Stimulated activated CD4-positive, alpha-beta T cell treated with anti-CD3 and anti-CD28 coated beads, Interleukin-12 subunit alpha, Interleukin-12 subunit beta, amount 100 ng/mL, for 24 hours (primary cell): ENCODE data around the gene NUP153.
"Not testable (repeated sequence)": the region's sequence is repeated elsewhere in the genome, so short reads cannot be mapped to it uniquely, and the experiment has no call there.

Experiments used
- DNase-seq, 2 experiments: peaks; one replicate each; pipeline ENCODE4 v3.0.0-alpha.2; 2020; ENCODE audit warnings: low read depth in 2 of 2

NUP153 gene

DNA sequence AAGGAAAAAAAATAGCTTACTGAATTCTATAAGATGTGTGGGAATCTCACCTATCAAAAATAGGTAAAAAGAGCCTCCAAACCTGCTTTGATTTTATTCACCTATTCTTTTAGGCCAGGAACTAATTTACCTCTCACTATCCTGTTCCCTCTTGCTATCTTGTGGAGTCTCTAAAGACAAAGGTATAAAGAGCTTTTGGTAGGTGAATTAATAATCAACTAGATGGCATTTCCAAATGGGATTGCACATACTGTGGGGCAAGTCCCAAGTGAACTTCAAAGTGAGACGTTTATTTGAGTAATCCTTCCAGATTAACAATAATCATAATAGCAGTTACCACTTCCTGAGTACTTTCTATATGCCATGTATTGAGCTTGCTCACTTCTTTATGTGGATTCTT lies 103.8 kb downstream of the NUP153 start:
- DNase-seq: no peak

DNA sequence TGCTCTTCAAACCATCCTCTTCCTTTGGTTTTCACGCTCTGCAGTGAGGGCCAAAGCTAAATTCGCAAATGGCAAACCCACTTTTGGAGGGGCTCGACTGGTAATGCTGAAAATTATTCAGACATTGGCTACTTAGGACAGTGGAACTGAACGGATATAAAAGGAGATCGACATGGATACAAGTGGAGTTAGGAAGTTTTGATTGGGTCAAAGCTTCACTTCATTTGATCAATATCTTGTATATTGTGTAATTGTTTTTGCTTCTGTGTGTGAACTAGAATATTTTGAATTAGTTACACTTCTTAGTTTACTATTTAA lies 105.4 kb downstream of the NUP153 start:
- no peak for DNase-seq

DNA sequence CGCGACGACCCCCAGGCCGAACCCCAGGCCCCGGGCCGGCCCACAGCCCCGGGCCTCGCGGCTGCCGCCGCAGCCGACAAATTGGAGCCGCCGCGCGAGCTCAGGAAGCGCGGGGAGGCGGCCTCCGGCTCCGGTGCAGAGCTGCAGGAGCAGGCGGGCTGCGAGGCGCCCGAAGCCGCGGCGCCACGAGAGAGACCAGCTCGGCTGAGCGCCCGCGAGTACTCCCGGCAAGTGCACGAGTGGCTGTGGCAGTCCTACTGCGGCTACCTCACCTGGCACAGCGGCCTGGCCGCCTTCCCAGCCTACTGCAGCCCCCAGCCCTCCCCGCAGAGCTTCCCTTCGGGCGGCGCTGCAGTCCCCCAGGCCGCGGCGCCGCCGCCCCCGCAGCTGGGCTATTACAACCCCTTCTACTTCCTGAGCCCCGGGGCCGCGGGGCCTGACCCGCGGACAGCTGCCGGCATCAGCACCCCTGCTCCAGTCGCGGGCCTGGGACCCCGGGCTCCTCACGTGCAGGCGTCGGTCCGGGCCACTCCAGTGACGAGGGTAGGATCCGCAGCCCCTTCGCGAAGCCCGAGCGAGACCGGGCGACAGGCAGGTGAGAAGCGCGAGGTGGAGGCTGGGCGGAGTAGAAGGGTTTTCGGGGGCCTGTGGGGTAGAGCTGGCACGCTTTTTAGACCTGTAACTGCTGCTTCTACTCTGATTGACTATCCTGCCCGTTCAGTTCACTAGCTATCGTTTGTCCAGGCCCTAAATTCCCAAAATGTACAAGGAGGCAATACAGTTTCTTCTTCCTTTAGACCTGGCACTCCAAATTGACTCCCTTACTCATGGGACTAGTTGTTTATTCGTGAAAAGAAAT lies 106.0 kb downstream of the NUP153 start:
- peak in 1 of 2 experiments; percentile 20 for DNase-seq

DNA sequence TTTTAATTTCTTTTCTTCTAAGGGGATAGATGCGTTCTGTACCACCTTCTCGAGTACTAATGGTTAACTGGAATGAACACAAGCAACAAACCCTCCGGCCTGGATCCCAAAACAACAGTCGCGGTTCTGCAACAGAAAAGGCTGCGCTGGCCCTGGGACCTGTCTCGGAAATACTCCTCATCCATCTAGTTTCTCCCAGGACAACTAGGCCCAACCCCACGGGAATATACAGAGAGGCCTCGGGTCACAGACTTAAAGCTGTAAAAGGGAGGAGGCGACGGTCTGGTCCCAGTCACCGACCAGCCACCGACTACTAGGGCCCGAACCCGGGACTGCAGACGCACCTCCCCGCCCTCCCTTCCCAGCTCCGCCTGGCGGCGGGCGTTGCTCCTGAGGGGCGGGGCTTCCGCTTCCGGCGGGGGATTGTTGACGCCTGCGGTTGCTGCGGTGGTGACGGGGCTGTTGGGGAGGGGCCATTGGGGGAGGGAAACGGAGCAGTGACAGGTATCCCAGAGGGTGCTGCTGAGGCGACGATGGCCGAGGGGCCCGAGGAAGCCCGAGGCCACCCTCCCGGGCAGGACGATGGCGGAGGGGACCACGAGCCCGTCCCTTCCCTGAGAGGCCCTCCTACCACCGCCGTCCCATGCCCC lies 106.7 kb downstream of the NUP153 start, which contains the start of gene FAM8A1:
FAM8A1 (plus strand) TSS at position 426 of the 650 bp plus-strand sequence; CDS start at position 534, 108 bp downstream.
- DNase-seq: peak; percentile 94 to 96

DNA sequence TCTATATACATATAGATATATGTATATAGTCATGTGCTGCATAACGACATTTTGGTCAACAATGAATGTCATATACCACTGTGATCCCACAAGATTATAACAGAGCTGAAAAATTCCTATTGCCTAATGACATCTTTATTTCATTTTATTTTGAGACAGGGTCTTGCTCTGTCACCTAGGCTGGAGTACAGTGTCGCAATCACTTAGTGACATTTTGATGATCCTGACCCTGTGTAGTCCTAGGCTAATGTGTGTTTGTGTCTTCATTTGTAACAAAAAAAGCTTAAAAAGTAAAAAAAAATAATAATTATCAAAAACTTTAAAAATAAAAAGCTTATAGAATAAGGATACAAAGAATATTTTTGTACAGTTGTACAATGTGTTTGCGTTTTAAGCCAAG lies 110.6 kb downstream of the NUP153 start:
- DNase-seq: no peak

DNA sequence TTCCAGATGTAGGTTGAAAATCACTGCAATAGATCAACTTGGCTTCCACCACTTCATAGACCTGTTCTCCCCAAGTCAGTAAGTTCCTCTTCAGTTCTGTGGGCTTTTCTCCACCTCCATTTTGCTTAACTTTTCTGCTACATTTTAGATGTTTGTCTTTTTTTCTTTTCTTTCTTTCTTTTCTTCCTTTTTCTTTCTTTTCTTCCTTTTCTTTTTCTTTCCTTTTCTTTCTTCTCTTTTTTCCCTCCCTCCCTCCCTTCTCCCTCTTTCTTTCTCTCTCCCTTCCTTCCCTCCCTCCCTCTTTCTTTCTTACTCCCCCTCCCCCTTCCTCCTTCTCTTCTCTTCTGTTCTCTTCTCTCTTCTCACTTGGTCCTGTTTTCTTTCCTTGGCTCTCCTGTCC lies 113.5 kb downstream of the NUP153 start:
- no peak for DNase-seq

DNA sequence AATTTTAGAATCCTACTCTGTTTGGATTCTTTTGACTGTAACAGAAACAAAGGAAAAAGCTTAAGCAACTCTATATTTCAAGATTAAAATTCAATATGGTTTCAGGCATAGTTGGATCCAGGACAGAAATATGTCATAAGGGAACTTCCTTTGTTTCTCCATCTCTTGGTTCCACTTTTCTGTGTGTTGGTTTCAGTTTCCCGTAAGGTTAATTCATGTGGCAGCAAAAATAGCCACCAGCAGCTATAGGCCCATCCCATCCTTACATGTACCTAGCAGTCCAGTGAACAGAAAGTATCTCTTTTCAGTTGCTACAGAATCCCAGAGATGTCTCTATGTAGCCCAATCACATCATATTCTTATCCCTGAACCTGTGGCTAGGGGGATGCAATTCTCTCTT lies 115.4 kb downstream of the NUP153 start:
- no peak for DNase-seq

DNA sequence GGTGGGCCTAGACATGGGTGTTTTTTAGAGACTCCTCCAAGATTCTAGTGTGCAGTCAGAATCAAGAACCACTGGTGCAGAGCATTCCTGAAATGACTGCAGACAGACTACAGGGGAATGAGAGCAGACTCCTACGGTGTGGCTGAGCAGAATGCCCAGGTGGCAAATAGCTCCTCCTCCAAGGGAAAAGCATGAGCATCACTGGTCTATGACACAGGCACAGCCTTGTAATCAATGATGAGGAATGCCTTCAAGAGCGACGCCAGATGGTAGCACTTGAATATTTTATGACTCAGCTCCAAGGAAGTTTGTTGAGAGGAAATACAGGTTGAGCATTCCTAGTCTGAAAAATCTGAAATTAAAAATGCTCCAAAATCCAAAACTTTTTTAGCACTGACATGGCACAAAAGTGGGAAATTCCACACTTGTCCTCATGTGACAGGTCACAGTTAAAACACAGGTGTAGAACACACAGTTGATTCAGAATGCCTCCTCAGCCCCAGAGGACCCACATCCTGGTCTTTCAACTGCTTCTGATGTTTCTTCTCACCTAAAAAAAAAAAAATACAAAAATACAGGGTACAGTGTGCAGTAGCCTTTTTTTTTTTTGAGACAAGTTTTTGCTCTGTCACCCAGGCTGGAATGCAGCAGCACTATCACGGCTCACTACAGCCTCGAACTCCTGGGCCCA lies 117.2 kb downstream of the NUP153 start:
- DNase-seq: no peak

DNA sequence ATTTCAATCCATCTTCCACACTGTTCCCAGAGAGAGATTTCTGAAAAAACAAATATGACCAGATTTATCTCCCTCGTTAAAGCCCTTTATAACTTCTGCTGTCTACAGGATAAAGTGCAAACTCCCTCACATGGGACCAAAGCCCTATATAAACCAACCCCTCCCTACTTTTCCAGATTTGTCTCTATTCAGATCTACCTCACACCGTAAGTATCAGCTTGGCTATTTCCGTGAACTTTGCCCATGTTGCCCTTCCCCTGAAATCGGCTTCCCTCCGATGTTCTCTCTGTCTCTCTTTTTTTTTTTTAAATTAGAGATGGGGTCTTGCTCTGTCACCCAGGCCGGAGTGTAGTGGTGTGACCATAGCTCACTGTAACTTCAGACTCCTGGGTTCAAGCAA lies 118.7 kb downstream of the NUP153 start:
- no peak for DNase-seq

DNA sequence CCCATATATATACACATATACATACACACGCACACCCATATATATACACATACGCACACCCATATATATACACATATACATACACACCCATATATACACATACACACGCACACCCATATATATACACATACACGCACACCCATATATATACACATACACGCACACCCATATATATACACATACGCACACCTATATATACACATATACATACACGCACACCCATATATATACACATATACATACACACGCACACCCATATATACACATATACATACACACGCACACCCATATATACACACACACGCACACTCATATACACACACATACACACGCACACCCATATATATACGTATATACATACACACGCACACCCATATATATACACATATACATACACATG lies 120.1 kb downstream of the NUP153 start:
- DNase-seq: not testable (repeated sequence)

DNA sequence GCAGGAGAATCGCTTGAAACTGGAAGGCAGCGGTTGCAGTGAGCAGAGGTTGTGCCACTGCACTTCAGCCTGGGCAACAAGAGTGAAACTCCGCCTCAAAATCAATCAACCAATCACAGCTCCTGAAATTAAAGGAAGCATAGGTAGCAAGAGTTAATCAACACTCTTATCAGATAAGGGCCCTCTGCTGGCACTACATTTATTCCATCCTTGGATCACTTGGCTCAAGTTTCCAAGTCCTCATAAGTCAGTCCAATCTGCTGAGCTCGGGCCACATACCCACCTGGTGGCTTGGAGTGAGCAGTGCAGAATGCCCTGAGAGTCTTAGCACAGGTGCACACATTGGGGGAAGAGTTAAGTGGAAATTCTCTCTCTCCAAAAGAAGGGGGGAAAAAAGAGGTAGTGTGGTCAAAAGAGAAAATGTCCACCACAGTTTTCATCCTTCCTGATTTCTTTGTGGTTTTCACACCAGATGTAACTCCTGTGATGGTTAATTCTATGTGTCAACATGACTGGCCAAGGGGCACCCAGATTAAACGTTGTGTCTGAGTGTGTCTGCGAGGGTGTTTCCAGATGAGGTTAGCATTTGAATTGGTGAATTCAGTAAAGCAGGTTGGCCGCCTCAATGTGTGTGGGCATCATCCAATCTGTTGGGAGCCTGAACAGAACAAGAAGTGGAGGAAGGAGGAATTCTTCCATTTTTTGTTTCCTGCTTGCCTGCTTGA lies 120.8 kb downstream of the NUP153 start:
- no peak for DNase-seq

DNA sequence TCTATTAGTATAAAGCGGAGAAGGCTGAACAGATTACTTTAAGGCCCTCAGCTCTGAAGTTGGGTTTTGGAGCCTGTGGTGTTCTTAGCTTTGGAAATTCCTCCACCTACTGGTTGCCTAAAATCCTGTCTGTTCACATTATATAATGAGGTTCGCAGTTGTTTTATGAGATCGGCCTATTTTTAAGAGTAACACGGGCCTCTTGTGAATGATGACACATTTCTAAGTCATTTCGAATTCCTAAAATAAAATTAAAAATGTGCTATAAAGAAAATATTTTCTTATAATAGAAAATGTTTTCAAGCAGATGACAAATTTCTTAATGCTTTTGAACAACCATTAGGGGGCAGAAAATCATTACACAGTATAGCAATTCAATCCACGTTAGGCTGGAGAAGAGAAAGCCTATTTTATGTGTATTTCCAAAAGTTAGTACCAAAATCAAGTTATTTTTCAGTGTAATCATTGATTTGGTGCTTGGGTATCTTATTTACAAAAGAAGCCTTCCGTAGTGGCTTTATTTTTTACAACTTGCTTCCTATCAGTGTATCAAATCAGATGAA lies 122.4 kb downstream of the NUP153 start:
- no peak for DNase-seq

DNA sequence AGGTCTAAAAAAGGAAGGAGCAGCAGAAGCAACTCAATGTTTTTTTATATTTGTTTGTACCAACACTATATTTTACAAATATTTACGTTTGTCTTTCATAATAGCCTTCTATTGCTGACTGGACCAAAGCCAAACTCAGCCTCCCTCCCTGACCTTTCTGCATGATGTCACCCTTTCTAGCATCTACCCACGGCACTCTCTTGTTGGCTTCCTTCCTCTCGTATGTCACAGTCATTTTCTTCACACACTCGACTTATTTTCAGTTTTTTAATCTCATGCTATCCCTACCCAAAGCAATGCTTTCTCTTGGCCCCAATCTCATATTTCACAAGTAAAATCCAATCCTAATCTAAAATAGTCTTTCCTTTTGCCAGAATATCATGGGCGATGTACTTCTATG lies 122.9 kb downstream of the NUP153 start:
- DNase-seq: no peak

DNA sequence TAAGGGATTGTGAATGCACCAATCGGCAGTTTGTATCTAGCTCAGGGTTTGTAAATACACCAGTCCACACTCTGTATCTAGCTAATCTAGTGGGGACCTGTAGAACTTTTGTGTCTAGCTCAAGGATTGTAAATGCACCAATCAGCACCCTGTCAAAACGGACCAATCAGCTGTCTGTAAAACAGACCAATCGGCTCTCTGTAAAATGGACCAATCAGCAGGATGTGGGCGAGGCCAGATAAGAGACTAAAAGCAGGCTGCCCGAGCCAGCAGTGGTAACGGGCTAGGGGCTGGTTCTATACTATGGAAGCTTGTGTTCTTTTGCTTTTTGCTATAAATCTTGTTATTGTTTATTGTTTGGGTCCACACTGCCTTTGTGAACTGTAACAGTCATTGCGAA lies 125.4 kb downstream of the NUP153 start:
- DNase-seq: not testable (repeated sequence)

DNA sequence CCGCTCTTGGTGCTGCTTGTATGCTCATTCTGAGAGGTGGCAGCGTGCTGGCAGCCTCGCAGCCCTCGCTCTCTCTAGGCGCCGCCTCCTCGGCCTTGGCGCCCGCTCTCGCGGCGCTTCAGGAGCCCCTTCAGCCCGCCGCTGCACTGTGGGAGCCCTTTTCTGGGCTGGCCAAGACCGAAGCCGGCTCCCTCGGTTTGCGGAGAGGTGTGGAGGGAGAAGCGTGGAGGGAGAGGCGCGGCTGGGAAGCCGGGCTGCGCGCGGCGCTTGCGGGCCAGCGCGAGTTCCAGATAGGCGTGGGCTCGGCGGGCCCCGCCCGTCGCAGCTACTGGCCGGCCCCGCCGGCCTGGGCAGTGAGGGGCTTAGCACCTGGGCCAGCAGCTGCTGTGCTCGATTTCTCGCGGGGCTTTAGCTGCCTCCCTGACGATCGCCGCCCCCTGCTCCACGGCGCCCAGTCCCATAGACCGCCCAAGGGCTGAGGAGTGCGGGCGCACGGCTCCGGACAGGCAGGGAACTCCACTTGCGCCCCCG lies 126.1 kb downstream of the NUP153 start:
- peak in 1 of 2 experiments; percentile 21 for DNase-seq

DNA sequence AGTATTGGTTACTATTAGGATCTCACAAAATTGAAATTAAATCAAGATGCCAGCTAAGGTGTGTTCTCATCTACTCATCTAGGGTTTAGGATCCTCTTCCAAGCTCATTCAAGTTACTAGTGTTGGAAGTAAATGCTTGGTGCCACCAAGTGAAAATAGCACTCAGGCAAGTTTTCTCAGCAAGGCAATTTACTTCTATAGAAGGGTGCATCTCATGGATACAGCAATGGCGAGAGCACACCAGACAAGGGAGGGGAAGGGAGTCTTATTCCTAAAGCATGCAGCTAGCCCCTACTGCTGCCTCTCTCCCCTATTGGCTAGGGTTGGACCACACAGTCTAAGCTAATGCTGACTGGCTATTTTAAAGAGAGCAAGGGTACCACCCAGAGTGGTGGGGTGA lies 129.7 kb downstream of the NUP153 start:
- no peak for DNase-seq

DNA sequence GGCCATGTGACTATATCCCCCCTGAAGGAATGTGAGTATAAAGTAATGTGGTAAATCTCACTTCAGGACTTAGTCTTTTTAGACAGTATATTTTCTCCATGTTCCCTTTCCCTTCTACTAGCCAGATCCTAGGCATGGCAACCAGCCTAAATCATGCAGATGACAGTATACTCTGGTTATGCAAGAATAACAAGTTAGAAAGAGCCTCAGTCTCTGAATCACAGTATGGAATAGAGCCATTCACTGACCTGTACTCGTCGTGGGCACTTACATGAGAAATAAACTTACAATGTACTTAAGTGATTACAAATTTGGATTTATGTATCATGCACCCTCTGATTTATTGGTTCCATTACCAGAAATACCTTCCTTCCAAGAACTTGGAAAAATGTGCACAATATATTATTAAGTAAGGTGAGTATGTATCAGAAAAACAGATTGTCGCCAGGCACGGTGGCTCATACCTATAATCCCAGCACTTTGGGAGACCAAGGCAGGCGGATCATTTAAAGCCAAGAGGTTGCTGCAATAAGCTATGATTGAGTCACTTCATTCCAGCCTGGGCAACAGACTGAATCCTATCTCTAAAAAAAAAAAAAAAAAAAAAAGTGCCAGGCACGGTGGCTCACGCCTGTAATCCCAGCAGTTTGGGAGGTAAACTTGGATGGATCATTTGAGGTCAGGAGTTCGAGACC lies 131.7 kb downstream of the NUP153 start:
- no peak for DNase-seq

DNA sequence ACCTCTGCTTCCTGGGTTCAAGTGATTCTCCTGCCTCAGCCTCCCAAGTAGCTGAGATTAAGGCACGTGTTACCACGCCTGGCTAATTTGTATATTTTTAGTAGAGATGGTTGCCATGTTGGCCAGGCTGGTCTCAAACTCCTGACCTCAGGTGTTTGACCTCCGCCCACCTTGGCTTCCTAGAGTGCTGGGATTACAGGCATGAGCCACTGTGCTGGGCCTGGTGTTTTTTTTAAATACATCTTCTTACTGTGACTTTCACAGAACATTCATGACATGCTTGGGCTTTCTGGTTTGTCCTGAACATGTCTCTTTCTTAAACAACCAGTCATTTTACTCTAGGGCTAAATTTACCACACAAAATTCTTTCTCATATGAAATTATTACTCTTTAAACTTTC lies 141.3 kb downstream of the NUP153 start:
- DNase-seq: no peak
